ENCODE measurements around the gene TAS1R3. TPM values are rescaled to one million over a fixed set of nuclear protein-coding genes. Genes with fewer than 3 reads are reported as not detected.

TAS1R3 gene
- total RNA-seq, 1 experiment from 2014 or later: 0.07 TPM

DNA sequence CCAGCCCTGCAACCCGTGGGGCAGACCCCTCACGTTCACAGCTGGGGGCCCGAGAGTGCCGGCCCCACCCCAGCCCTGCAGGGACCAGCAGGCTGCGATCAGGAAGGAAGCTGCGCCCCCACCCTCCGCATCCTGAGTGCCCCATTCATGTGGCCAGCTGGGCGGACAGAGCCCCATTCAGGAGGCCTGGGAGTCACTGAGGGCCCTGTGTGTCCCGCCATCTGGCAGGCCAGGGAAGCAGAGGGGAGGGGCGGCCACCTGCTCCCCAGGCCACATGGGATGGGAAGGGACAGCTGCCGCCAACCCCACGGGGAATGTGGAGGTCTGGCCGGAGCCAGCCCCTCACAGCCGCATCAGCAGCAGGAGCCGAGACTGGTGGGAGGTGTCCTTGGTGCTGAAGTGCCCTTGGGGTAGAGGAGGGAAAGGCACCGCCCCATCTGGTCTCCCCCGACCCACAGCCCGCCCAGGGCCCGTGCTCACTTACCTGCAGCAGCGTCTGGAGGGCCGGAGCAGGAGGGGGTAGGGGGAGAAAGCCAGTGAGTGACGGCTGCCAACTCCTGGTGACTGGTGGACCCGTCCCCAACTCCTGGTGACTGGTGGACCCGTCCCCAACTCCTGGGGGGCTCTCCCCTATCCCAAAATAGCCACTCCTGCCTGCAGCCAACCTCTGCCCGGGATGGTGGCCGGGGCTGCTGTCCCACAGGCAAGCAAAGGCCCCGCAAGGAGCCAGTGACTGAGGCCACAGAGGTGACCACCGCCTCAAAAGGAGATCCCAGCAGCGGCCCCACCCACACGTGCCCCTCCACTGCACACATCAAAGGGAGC, 32.0 kb upstream of the TAS1R3 start:
- POLR2A ChIA-PET: no interaction called here
- no peaks in the 10 kb centered on the region for H4K20me1 ChIP-seq (ENCODE audit: insufficient read depth)
- no peak overlapping the region for H3K4me2 ChIP-seq (ENCODE audit: low read length)
- no peaks in the 10 kb centered on the region for H3K79me2 ChIP-seq (ENCODE audit: insufficient read depth, low read length)
- DNase-seq (ENCODE audit: low read depth, low spot score): no peak
- H3K4me3 ChIP-seq (replicated peaks in 1 of 2; ENCODE audit: low read depth in 1 of 2, low read length in 2 of 2): no peak overlapping the region
- H3K27me3 ChIP-seq (ENCODE audit: insufficient read depth, low read length): no peaks in the 10 kb centered on the region
- BruUV-seq (replicated peaks): no TSS peak
- no peak overlapping the region for H3K9ac ChIP-seq (ENCODE audit: low read length)
- CTCF ChIA-PET: interaction anchor here (1.6 kb wide), 1 partner anchor 8 kb away, joined by 6 read pairs; no protein-coding TSS in a partner anchor
- no peak for TF ChIP-seq TCF7L2 (IDR thresholded peaks at IDR 0.05; ENCODE audit: borderline replicate concordance, extremely low read depth, insufficient read depth, insufficient read length)
- TF ChIP-seq CTCF (IDR thresholded peaks at IDR 0.05 in 2 of 3, conservative IDR thresholded peaks at IDR 0.05 in 1 of 3; ENCODE audit: borderline replicate concordance in 1 of 3, insufficient read depth in 1 of 3, low read depth in 2 of 3, low read length in 2 of 3): no peak
- no peak for TF ChIP-seq SRF (IDR thresholded peaks at IDR 0.05; ENCODE audit: low read depth)
- no peak for TF ChIP-seq EZH2 (IDR thresholded peaks at IDR 0.05)
- TF ChIP-seq RAD21 (IDR thresholded peaks at IDR 0.05; ENCODE audit: low read depth): no peak
- no peak overlapping the region for H2AFZ ChIP-seq (ENCODE audit: low read depth, low read length, poor library complexity, severe bottlenecking)
- intact Hi-C loops (cut with micrococcal nuclease): no loop called here
- ATAC-seq: no peak
- peaks cover 2 to 16% of the 10 kb centered on the region in 2 experiments; a peak in 3 of 4 replicates for H3K4me1 ChIP-seq (ENCODE audit: control insufficient read depth in 1 of 2, insufficient read depth in 2 of 2, low read length in 2 of 2)
- RAD21 ChIA-PET (ENCODE audit: low non-redundant PET in 1 of 2, low total read pairs in 2 of 2, uncharacterized antibody in 2 of 2, unreplicated experiment in 2 of 2): no interaction called here
- H3K9me3 ChIP-seq (ENCODE audit: control insufficient read depth in 1 of 2, insufficient read depth in 1 of 2, low read depth in 1 of 2, low read length in 2 of 2): no peaks in the 10 kb centered on the region
- no peaks in the 10 kb centered on the region for H3K36me3 ChIP-seq (ENCODE audit: control insufficient read depth in 1 of 2, insufficient read depth in 2 of 2, low read length in 2 of 2)
- no peak overlapping the region for H3K27ac ChIP-seq (ENCODE audit: low read depth, low read length)
- H3K9me2 ChIP-seq (ENCODE audit: insufficient read depth): no peaks in the 10 kb centered on the region

Data from HCT116 (cell line).